Mammary epithelial cell (primary cell): ENCODE data around the gene DYNLT2.

ENCODE experiments used
- EZH2 ChIP-seq: IDR thresholded peaks from 2 replicates; pipeline ENCODE4 v1.6.1; 2012; ENCODE audit warnings: low read length, inconsistent platforms, borderline replicate concordance
- TF ChIP-seq, protein P1 (sequence below), 2 donors: IDR thresholded peaks in 1 of 2; conservative IDR thresholded peaks in 1 of 2; 2 replicates each; pipeline ENCODE4 v1.5.1; 2011 to 2012; ENCODE audit warnings: inconsistent platforms in 2 of 2, low read length in 2 of 2, mild to moderate bottlenecking in 2 of 2, control low read depth in 1 of 2, low read depth in 1 of 2; ENCODE audit not compliant: insufficient read depth in 1 of 2; ENCODE audit errors: extremely low read depth in 1 of 2

DNA sequence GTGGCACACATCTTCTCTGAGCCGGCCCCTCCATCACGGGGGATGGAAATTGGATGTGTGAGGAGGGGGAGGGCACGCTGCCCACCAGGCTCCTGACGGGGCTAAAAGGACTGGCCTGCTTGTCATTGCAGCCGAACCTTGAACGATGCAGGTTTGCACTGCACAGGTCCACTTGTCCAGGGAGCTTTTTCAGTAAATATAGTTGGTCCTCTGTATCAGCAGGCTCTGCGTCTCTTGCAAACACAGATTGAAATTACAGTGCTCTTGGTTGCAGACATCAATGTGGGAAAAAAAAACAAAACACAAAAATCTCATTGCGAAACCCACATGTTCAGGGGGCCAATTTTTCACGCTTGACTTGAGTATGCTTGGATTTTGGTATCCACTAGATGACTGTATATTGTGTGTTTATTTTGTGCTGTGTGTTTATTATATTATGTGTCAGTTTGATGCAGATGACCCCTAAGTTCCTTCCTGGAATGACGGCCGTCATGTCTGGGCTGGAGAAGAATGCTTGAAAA is 29.3 kb upstream of the DYNLT2 start:
- TF ChIP-seq, protein P1, sequence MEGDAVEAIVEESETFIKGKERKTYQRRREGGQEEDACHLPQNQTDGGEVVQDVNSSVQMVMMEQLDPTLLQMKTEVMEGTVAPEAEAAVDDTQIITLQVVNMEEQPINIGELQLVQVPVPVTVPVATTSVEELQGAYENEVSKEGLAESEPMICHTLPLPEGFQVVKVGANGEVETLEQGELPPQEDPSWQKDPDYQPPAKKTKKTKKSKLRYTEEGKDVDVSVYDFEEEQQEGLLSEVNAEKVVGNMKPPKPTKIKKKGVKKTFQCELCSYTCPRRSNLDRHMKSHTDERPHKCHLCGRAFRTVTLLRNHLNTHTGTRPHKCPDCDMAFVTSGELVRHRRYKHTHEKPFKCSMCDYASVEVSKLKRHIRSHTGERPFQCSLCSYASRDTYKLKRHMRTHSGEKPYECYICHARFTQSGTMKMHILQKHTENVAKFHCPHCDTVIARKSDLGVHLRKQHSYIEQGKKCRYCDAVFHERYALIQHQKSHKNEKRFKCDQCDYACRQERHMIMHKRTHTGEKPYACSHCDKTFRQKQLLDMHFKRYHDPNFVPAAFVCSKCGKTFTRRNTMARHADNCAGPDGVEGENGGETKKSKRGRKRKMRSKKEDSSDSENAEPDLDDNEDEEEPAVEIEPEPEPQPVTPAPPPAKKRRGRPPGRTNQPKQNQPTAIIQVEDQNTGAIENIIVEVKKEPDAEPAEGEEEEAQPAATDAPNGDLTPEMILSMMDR (conservative IDR thresholded peaks at IDR 0.05 in 1 of 2, IDR thresholded peaks at IDR 0.05 in 1 of 2; ENCODE audit: extremely low read depth in 1 of 2, insufficient read depth in 1 of 2, low read depth in 1 of 2, low read length in 2 of 2): no peak
- TF ChIP-seq EZH2: no peak
